Thymus (tissue), 11 donors: ENCODE results near the gene IL1RAPL2. TPM values are rescaled to one million over a fixed set of nuclear protein-coding genes. Genes with fewer than 3 reads are reported as not detected.

Experiments used
- DNase-seq, 9 donors: peaks; one replicate each; pipeline ENCODE4 v3.0.0-alpha.2; 2013; ENCODE audit warnings: low spot score in 9 of 9, low read depth in 6 of 9, missing footprints in 1 of 9
- H3K27ac ChIP-seq, 2 donors: one replicate each; pipeline ENCODE4 v1.5.1; 2013; ENCODE audit warnings: control low read depth in 1 of 2, low read depth in 1 of 2, low read length in 1 of 2, mild to moderate bottlenecking in 1 of 2, moderate library complexity in 1 of 2
- H3K27me3 ChIP-seq, 2 donors: one replicate each; pipeline ENCODE4 v1.5.1; 2013; ENCODE audit warnings: low read length in 1 of 2; ENCODE audit not compliant: control insufficient read depth in 2 of 2, insufficient read depth in 1 of 2
- H3K36me3 ChIP-seq, 2 donors: one replicate each; pipeline ENCODE4 v1.5.1; 2013; ENCODE audit warnings: low read length in 1 of 2, mild to moderate bottlenecking in 1 of 2, moderate library complexity in 1 of 2; ENCODE audit not compliant: control insufficient read depth in 2 of 2, insufficient read depth in 2 of 2
- H3K4me1 ChIP-seq, 2 donors: one replicate each; pipeline ENCODE4 v1.5.1; 2013; ENCODE audit warnings: low read length in 2 of 2; ENCODE audit not compliant: control insufficient read depth in 2 of 2, insufficient read depth in 2 of 2
- H3K4me3 ChIP-seq, 2 donors: one replicate each; pipeline ENCODE4 v1.5.1; 2013; ENCODE audit warnings: low read length in 2 of 2, control low read depth in 1 of 2, mild to moderate bottlenecking in 1 of 2
- H3K9me3 ChIP-seq, 2 donors: one replicate each; pipeline ENCODE4 v1.5.1; 2013; ENCODE audit warnings: low read length in 1 of 2, mild to moderate bottlenecking in 1 of 2; ENCODE audit not compliant: control insufficient read depth in 2 of 2, insufficient read depth in 1 of 2
- WGBS: extraction: QIAGEN DNeasy Blood & Tissue Kit; methylation state at CpG from one replicate; pipeline ENCODE4 v1.1.7; 2013; 5-methylcytosine and 5-hydroxymethylcytosine counted together
- polyA plus RNA-seq: library from polyadenylated mRNA; stranded (reverse); fragments of 200-250 nt; gene quantifications from one replicate; pipeline ENCODE4 v1.2.3, GENCODE V29; 2013
- total RNA-seq: library from RNA; stranded (reverse); fragments of 120-200 nt; gene quantifications from one replicate; pipeline ENCODE4 v1.2.4, GENCODE V29; 2013
- donor health status: healthy.

IL1RAPL2 gene
- total and polyA plus RNA-seq, 2 donors: 0.38 TPM; not detected in 1

GRCh38 chrX:105307762-105308161, 741.8 kb downstream of the IL1RAPL2 start:
- Histone ChIP-seq H3K9me3 (no peaks in the 10 kb centered on the region), H3K4me1 (no peaks in the 10 kb centered on the region), H3K27ac (no peak overlapping the region), H3K4me3 (no peak overlapping the region), H3K36me3 (no peaks in the 10 kb centered on the region), H3K27me3 (no peaks in the 10 kb centered on the region)
- WGBS: 92% methylated on average over 1 of the region's 1 CpG
- no peak for DNase-seq

GRCh38 chrX:105313596-105313995, 747.6 kb downstream of the IL1RAPL2 start:
- Histone ChIP-seq H3K36me3 (no peaks in the 10 kb centered on the region), H3K27ac (no peak overlapping the region), H3K4me1 (no peaks in the 10 kb centered on the region), H3K27me3 (no peaks in the 10 kb centered on the region), H3K4me3 (no peak overlapping the region), H3K9me3 (no peaks in the 10 kb centered on the region)
- WGBS: 89% methylated on average over 1 of the region's 1 CpG
- no peak for DNase-seq

GRCh38 chrX:105314458-105314857, 748.5 kb downstream of the IL1RAPL2 start:
- no peaks in the 10 kb centered on the region for H3K36me3 ChIP-seq
- no peak overlapping the region for H3K4me3 ChIP-seq
- H3K4me1 ChIP-seq: no peaks in the 10 kb centered on the region
- no peak for DNase-seq
- H3K27me3 ChIP-seq: no peaks in the 10 kb centered on the region
- H3K9me3 ChIP-seq: no peaks in the 10 kb centered on the region
- H3K27ac ChIP-seq: no peak overlapping the region
- WGBS: 90% methylated on average over 2 of the region's 2 CpGs

- DNase-seq: no peak
- Histone ChIP-seq H3K36me3 (no peaks in the 10 kb centered on the region), H3K4me1 (no peaks in the 10 kb centered on the region), H3K27me3 (no peaks in the 10 kb centered on the region), H3K9me3 (no peaks in the 10 kb centered on the region), H3K27ac (no peak overlapping the region), H3K4me3 (no peak overlapping the region)
- WGBS: 97% methylated on average over 1 of the region's 1 CpG
These were observed 749.2 kb downstream of the IL1RAPL2 start for GRCh38 chrX:105315248-105315647.

GRCh38 chrX:105317117-105317516, 751.1 kb downstream of the IL1RAPL2 start:
- no peak for DNase-seq
- H3K27ac ChIP-seq: no peak overlapping the region
- 90% methylated on average over 2 of the region's 2 CpGs for WGBS

GRCh38 chrX:105323928-105324327, 757.9 kb downstream of the IL1RAPL2 start:
- WGBS: 74% methylated on average over 1 of the region's 1 CpG
- no peak for DNase-seq
- no peak overlapping the region for H3K4me3 ChIP-seq
- no peaks in the 10 kb centered on the region for H3K9me3 ChIP-seq
- H3K27ac ChIP-seq: no peak overlapping the region
- H3K27me3 ChIP-seq: no peaks in the 10 kb centered on the region
- H3K36me3 ChIP-seq: no peaks in the 10 kb centered on the region
- H3K4me1 ChIP-seq: no peaks in the 10 kb centered on the region

More at GRCh38 chrX:105317117-105317516, 751.1 kb downstream of the IL1RAPL2 start:
- Histone ChIP-seq H3K4me1 (no peaks in the 10 kb centered on the region), H3K4me3 (no peak overlapping the region), H3K9me3 (no peaks in the 10 kb centered on the region), H3K27me3 (no peaks in the 10 kb centered on the region), H3K36me3 (no peaks in the 10 kb centered on the region)

- Histone ChIP-seq H3K9me3 (no peaks in the 10 kb centered on the region), H3K36me3 (no peaks in the 10 kb centered on the region), H3K4me1 (no peaks in the 10 kb centered on the region), H3K27ac (no peak overlapping the region), H3K4me3 (no peak overlapping the region), H3K27me3 (no peaks in the 10 kb centered on the region)
- DNase-seq: no peak
These were observed 762.8 kb downstream of the IL1RAPL2 start for GRCh38 chrX:105328773-105329172.

GRCh38 chrX:105331244-105331643, 765.2 kb downstream of the IL1RAPL2 start:
- Histone ChIP-seq H3K4me1 (no peaks in the 10 kb centered on the region), H3K9me3 (no peaks in the 10 kb centered on the region), H3K4me3 (no peak overlapping the region), H3K27me3 (no peaks in the 10 kb centered on the region), H3K36me3 (no peaks in the 10 kb centered on the region), H3K27ac (no peak overlapping the region)
- 92% methylated on average over 1 of the region's 1 CpG for WGBS
- DNase-seq: no peak

- H3K4me3 ChIP-seq: no peak overlapping the region
- 93% methylated on average over 3 of the region's 3 CpGs for WGBS
- no peak for DNase-seq
- no peak overlapping the region for H3K27ac ChIP-seq
- no peaks in the 10 kb centered on the region for H3K4me1 ChIP-seq
- H3K27me3 ChIP-seq: no peaks in the 10 kb centered on the region
- no peaks in the 10 kb centered on the region for H3K36me3 ChIP-seq
- H3K9me3 ChIP-seq: no peaks in the 10 kb centered on the region
These were observed 781.4 kb downstream of the IL1RAPL2 start for GRCh38 chrX:105347373-105347772.

GRCh38 chrX:105349476-105349875, 783.5 kb downstream of the IL1RAPL2 start:
- no peak for DNase-seq
- H3K36me3 ChIP-seq: no peaks in the 10 kb centered on the region
- no peaks in the 10 kb centered on the region for H3K4me1 ChIP-seq
- H3K9me3 ChIP-seq: no peaks in the 10 kb centered on the region
- no peak overlapping the region for H3K4me3 ChIP-seq
- H3K27me3 ChIP-seq: no peaks in the 10 kb centered on the region
- H3K27ac ChIP-seq: no peak overlapping the region
